Mucosa of descending colon (tissue), 3 donors: Measurements from ENCODE around the gene KCNJ8. TPM values are rescaled to one million over a fixed set of nuclear protein-coding genes. Genes with fewer than 3 reads are reported as not detected.

ENCODE experiments used
- ATAC-seq: fragments of 200-7000 bp; cut with Tn5 transposase; one replicate; pipeline ENCODE4 v1.9.1; 2020; ENCODE audit warnings: mild to moderate bottlenecking, moderate library complexity
- DNase-seq, 3 donors: peaks; one replicate each; pipeline ENCODE4 v3.0.0-alpha.2; 2020
- H3K36me3 ChIP-seq: fragments of 200-600 bp; one replicate; pipeline ENCODE4 v1.8.0; 2021; ENCODE audit warnings: low read depth, mild to moderate bottlenecking
- H3K4me1 ChIP-seq: fragments of 200-600 bp; one replicate; pipeline ENCODE4 v1.8.0; 2021; ENCODE audit warnings: low read depth, mild to moderate bottlenecking
- H3K4me3 ChIP-seq: fragments of 200-600 bp; one replicate; pipeline ENCODE4 v1.8.0; 2021; ENCODE audit warnings: mild to moderate bottlenecking
- H3K9me3 ChIP-seq: fragments of 200-600 bp; one replicate; pipeline ENCODE4 v1.8.0; 2021; ENCODE audit warnings: mild to moderate bottlenecking
- intact Hi-C, 2 donors: fragments of 100-400 bp; cut with DNase I in 1 of 2; cut with micrococcal nuclease in 1 of 2; formaldehyde crosslinking; loops; one replicate each; pipeline versions ENCODE4 v1.11.0 to v1.11.1; 2022; cut with DNase I, micrococcal nuclease
- total RNA-seq, 3 donors: library from RNA; stranded (reverse); fragmentation: NEBNext Ultra II Directional in 2 of 3; extraction: Animal tissue kit (Norgen Biotek cat#: 25700) in 2 of 3; gene quantifications; one replicate each; pipeline versions ENCODE4 v1.2.1 to v1.2.4, GENCODE V29; 2021 to 2023
- TF ChIP-seq, protein P1 (sequence below): fragments of 200-600 bp; IDR thresholded peaks from one replicate; pipeline ENCODE4 v1.8.0; 2022; ENCODE audit warnings: antibody characterized with exemption, mild to moderate bottlenecking
- donor health status: DM: no; HTN: no; CAD: no; lungs with moderate emphysema.
- donor health status: DM: no; HTN: no; CAD: no.
- donor health status: DM: no; HTN: yes; CAD: no.

Gene KCNJ8
- total RNA-seq, 3 donors from 2014 or later: 0.96 to 15.3 (median 1.8) TPM

GRCh38 chr12:21759737-21760136 lies 14.8 kb downstream of the KCNJ8 start:
- Histone ChIP-seq H3K4me1 (peaks cover 4% of the 10 kb centered on the region), H3K36me3 (no peaks in the 10 kb centered on the region), H3K4me3 (no peak overlapping the region), H3K9me3 (no peaks in the 10 kb centered on the region)
- ATAC-seq (no peak), DNase-seq (no peak)
- intact Hi-C loops: no loop called here
- TF ChIP-seq, protein P1, sequence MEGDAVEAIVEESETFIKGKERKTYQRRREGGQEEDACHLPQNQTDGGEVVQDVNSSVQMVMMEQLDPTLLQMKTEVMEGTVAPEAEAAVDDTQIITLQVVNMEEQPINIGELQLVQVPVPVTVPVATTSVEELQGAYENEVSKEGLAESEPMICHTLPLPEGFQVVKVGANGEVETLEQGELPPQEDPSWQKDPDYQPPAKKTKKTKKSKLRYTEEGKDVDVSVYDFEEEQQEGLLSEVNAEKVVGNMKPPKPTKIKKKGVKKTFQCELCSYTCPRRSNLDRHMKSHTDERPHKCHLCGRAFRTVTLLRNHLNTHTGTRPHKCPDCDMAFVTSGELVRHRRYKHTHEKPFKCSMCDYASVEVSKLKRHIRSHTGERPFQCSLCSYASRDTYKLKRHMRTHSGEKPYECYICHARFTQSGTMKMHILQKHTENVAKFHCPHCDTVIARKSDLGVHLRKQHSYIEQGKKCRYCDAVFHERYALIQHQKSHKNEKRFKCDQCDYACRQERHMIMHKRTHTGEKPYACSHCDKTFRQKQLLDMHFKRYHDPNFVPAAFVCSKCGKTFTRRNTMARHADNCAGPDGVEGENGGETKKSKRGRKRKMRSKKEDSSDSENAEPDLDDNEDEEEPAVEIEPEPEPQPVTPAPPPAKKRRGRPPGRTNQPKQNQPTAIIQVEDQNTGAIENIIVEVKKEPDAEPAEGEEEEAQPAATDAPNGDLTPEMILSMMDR: no peak

DNA sequence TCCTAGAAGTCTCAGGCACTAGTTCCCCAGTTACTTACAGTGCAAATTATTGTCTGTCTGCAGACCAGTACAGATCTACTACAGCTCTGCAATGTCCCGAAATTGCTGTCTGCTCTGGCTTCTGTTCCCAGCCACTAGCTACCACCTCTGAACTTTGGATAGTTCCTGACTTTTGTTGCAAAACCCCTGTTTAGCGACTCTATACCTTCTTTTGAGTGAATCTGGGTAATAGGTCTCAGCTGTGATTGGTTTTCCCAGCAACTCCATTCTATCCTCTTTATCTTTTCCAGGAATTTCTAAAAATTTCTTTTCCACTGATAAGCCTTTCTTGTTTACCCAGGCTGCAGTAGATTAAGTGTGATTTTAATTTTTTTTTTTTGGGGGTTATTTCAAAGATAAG lies 16.8 kb downstream of the KCNJ8 start:
- intact Hi-C loops: no loop called here
- no peaks in the 10 kb centered on the region for H3K36me3 ChIP-seq

DNA sequence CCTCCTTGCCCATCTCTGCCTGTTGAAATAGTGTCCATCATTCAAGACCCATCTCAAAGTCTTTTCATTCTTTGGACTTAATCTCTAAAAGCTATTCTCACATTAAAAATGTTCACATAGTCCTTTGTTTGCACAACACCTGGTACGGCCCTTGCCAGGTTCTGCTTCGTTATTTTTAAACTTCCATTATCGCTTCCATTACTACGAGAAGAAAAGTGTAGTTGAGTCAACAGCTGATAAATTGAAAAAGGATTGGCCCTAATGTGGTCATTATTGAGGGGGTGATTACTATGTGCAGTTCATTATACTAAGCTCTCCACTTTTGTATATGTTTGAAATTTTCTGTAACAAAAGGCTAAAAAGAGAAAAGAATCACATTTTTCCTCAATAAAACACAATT lies 17.8 kb downstream of the KCNJ8 start:
- H3K9me3 ChIP-seq: no peaks in the 10 kb centered on the region
- no peaks in the 10 kb centered on the region for H3K36me3 ChIP-seq
- ATAC-seq (no peak), DNase-seq (no peak)
- no peak overlapping the region for H3K4me3 ChIP-seq
- H3K4me1 ChIP-seq: peaks cover under 1% of the 10 kb centered on the region
- intact Hi-C loops: no loop called here
- TF ChIP-seq, protein P1: no peak

More for the DNA sequence above, 16.8 kb downstream of the KCNJ8 start:
- H3K4me3 ChIP-seq: no peak overlapping the region
- H3K9me3 ChIP-seq: no peaks in the 10 kb centered on the region
- no peaks in the 10 kb centered on the region for H3K4me1 ChIP-seq
- ATAC-seq (no peak), DNase-seq (no peak)
- TF ChIP-seq, protein P1: no peak

DNA sequence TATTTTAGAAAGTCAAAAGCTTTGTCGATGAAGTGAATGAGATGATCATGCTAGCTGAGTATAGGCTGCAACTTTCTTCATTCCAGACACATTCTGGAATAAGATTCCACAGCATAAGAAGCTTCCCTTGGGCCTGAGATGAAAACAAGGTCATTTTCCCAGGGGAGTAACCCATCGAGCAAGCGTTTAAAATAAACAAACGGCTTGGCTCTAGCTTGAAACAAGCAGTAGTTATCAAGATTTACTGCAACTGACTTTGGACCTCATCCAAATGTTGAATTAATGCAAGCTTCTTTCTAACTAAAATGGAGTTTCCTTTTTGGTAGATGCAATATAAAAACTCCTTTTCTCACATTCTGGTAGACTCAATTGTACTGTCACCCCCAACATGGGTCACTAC lies 23.0 kb downstream of the KCNJ8 start:
- no peaks in the 10 kb centered on the region for H3K9me3 ChIP-seq
- H3K4me3 ChIP-seq: no peak overlapping the region
- intact Hi-C loops: no loop called here
- H3K36me3 ChIP-seq: no peaks in the 10 kb centered on the region
- peaks cover 9% of the 10 kb centered on the region for H3K4me1 ChIP-seq
- DNase-seq (peak in 1 of 3 donors; percentile 38), ATAC-seq (peak; percentile 76)
- TF ChIP-seq, protein P1: no peak

- TF ChIP-seq, protein P1: no peak
- ATAC-seq (no peak), DNase-seq (no peak)
- no peaks in the 10 kb centered on the region for H3K4me1 ChIP-seq
- H3K4me3 ChIP-seq: no peak overlapping the region
- intact Hi-C loops: no loop called here
- no peaks in the 10 kb centered on the region for H3K36me3 ChIP-seq
- H3K9me3 ChIP-seq: no peaks in the 10 kb centered on the region
Measured at GRCh38 chr12:21745258-21745657, 29.2 kb downstream of the KCNJ8 start.

DNA sequence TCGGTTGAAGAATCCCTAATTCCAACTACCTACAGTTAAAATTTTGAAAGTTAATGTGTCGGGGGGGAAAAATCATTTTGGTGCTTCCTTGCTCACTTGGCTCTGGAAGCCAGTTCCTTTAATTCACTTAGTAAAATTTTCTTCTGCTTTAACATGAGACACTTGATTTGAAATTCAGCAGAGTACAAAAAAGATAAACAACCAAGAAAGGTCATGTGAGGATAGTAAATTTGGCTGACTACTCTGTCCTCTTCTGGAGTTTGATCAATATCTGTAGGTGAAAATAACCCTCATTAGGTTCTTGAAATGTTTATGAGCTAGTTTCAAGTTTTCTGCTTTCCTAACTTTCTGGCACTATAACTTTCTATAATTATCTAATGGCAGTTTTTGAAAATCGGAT lies 43.4 kb downstream of the KCNJ8 start:
- Histone ChIP-seq H3K4me3 (no peak overlapping the region), H3K36me3 (no peaks in the 10 kb centered on the region), H3K9me3 (no peaks in the 10 kb centered on the region), H3K4me1 (no peaks in the 10 kb centered on the region)
- intact Hi-C loops: no loop called here
- TF ChIP-seq, protein P1: no peak
- DNase-seq (no peak), ATAC-seq (no peak)
